DND-41 (cell line): ENCODE data around the gene FRMPD1.

ENCODE experiments used
- ATAC-seq: fragments of 200-7000 bp; cut with Tn5 transposase; 3 replicates; pipeline ENCODE4 v1.9.1; 2021; ENCODE audit warnings: low read depth; ENCODE audit not compliant: insufficient read depth
- DNase-seq: peaks from one replicate; pipeline ENCODE4 v3.0.0-alpha.2; 2020
- H2AFZ ChIP-seq: 2 replicates; pipeline ENCODE4 v1.6.0; 2012; ENCODE audit warnings: low read depth, low read length
- H3K27ac ChIP-seq: 2 replicates; pipeline ENCODE4 v1.5.1; 2012; ENCODE audit warnings: low read length, inconsistent platforms
- H3K27me3 ChIP-seq: fragments of 200-600 bp; sonication (generic); 2 replicates; pipeline ENCODE4 v1.6.0; 2012; ENCODE audit warnings: low read length, mild to moderate bottlenecking, inconsistent platforms; ENCODE audit not compliant: insufficient read depth, poor library complexity
- H3K36me3 ChIP-seq: 2 replicates; pipeline ENCODE4 v1.5.1; 2012; ENCODE audit warnings: low read length, inconsistent platforms; ENCODE audit not compliant: insufficient read depth
- H3K4me1 ChIP-seq: 2 replicates; pipeline ENCODE4 v1.5.1; 2012; ENCODE audit warnings: mild to moderate bottlenecking, low read length; ENCODE audit not compliant: insufficient read depth
- H3K4me2 ChIP-seq: 2 replicates; pipeline ENCODE4 v1.6.0; 2012; ENCODE audit warnings: mild to moderate bottlenecking, moderate library complexity, low read length, inconsistent platforms; ENCODE audit not compliant: insufficient read depth
- H3K4me3 ChIP-seq, 2 experiments: fragments of 200-600 bp in 1 of 2; shearing (Covaris generic) in 1 of 2; 2 replicates each; pipeline ENCODE4 v1.5.1; 2012 to 2016; ENCODE audit warnings: inconsistent platforms in 2 of 2, low read length in 2 of 2, mild to moderate bottlenecking in 2 of 2, low read depth in 1 of 2, moderate library complexity in 1 of 2
- H3K79me2 ChIP-seq: 2 replicates; pipeline ENCODE4 v1.6.0; 2012; ENCODE audit warnings: low read length, inconsistent platforms; ENCODE audit not compliant: insufficient read depth
- H3K9ac ChIP-seq: 2 replicates; pipeline ENCODE4 v1.6.0; 2012; ENCODE audit warnings: low read depth, mild to moderate bottlenecking, inconsistent platforms, low read length, moderate library complexity
- H3K9me3 ChIP-seq: 2 replicates; pipeline ENCODE4 v1.5.1; 2012; ENCODE audit warnings: low read length, moderate library complexity, mild to moderate bottlenecking, inconsistent platforms; ENCODE audit not compliant: insufficient read depth, severe bottlenecking
- H4K20me1 ChIP-seq: 2 replicates; pipeline ENCODE4 v1.6.0; 2012; ENCODE audit warnings: low read length; ENCODE audit not compliant: insufficient read depth
- CTCF ChIP-seq: IDR thresholded peaks from 2 replicates; pipeline ENCODE4 v1.5.1; 2012; ENCODE audit warnings: borderline replicate concordance, low read length, moderate library complexity, mild to moderate bottlenecking; ENCODE audit not compliant: poor library complexity, severe bottlenecking; ENCODE audit errors: extremely low read depth
- EZH2 ChIP-seq: IDR thresholded peaks from 3 replicates; pipeline ENCODE4 v1.6.1; 2012; ENCODE audit warnings: borderline replicate concordance, low read depth, mild to moderate bottlenecking, moderate library complexity, low read length, inconsistent platforms; ENCODE audit not compliant: severe bottlenecking

Gene FRMPD1

GRCh38 chr9:37796232-37796631 lies 145.5 kb downstream of the FRMPD1 start:
- Histone ChIP-seq H3K9ac (no peak overlapping the region), H3K9me3 (no peaks in the 10 kb centered on the region), H3K4me2 (no peak overlapping the region), H3K79me2 (peaks cover 13% of the 10 kb centered on the region), H3K36me3 (no peaks in the 10 kb centered on the region; the same call in 1 of the 2 replicates), H2AFZ (no peak overlapping the region), H3K4me1 (peaks cover 12% of the 10 kb centered on the region), H3K4me3 (no peak overlapping the region), H3K27ac (no peak overlapping the region), H3K27me3 (no peaks in the 10 kb centered on the region), H4K20me1 (0 out of 2 replicates have a peak, but pooled peaks cover 2% of the 10 kb centered on the region)
- DNase-seq (no peak), ATAC-seq (no peak)
- TF ChIP-seq CTCF (no peak), EZH2 (no peak)
